GM13977 (cell line): Measurements from ENCODE around the gene LIMS2.

ENCODE experiments used
- DNase-seq: peaks from one replicate; pipeline ENCODE4 v3.0.0; 2012; ENCODE audit warnings: low spot score
- CTCF ChIP-seq: IDR thresholded peaks from 2 replicates; pipeline ENCODE4 v1.5.1; 2012; ENCODE audit warnings: mild to moderate bottlenecking, control low read depth; ENCODE audit not compliant: insufficient read depth; ENCODE audit errors: extremely low read depth, missing control alignments
- in situ Hi-C: fragments of 300-500 bp; cut with MboI; formaldehyde crosslinking; loops from one replicate; pipeline ENCODE4 v1.12.0; 2022; ENCODE audit warnings: low sequenced_read_pairs, low pct_unique_long_range_greater_than_20kb, mixed read lengths, inconsistent platforms; ENCODE audit not compliant: unreplicated experiment

Gene LIMS2

DNA sequence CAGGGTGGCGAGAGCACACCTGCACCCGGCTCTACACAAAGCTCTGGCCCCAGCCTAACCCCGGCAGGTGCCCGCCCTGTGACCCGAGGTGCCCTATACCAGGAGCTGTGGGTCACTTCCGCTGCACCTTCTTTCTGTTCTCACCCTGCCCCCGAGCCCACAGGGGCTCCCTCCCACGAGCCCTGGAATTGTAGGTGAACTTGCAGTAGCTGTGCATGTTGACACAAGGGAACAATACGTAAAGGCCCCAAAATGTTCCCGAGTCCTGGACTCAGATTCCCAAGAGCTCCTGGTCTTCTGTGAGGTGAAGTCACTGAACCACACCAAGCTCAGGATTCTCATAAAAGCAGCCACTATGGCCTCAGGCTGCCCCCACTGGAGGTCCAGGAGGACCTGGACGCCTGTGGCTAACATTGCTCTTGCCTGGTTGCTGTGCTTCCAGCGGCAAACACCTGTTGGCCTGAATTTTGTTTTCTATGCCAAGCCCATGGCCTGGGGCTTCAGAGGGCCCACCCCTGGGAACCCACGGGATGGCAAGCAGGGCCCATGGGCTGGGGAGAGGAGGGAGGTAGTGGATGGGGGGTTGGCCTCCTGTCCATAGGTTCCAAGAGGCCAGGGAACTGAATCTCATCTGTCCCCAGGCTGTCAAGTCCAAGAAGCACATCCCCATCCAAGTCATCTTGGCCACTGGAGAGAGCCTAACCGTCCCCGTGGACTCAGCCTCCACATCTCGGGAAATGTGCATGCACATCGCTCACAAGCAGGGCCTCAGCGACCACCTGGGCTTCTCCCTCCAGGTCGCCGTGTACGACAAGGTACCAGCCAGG is 52.6 kb downstream of the LIMS2 start:
- no peak for DNase-seq
- in situ Hi-C loops: no loop called here
- TF ChIP-seq CTCF: no peak

- no peak for DNase-seq
- in situ Hi-C loops: no loop called here
- no peak for TF ChIP-seq CTCF
Measured at GRCh38 chr2:127621981-127622431, 53.3 kb downstream of the LIMS2 start.

DNA sequence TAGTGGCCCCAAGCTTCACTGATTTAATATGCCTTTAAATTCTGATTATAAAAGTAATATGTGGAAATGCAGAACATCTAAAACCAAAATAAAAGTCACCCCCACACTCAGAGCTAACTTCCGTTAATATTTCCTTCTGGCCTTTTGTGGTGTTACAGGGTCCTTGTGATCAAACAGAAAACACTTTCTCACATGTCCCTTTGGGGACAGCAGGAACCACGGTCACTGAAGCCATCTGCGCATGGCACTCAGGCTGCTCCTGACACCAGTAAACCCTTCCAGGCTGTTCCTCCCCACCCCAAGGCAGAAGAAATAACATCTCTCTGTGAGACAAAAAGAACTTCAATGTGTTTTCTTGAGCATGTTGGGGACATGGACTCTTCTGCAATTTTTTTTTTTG is 54.5 kb downstream of the LIMS2 start:
- peak; percentile 63 for DNase-seq
- in situ Hi-C loops: no loop called here
- no peak for TF ChIP-seq CTCF

DNA sequence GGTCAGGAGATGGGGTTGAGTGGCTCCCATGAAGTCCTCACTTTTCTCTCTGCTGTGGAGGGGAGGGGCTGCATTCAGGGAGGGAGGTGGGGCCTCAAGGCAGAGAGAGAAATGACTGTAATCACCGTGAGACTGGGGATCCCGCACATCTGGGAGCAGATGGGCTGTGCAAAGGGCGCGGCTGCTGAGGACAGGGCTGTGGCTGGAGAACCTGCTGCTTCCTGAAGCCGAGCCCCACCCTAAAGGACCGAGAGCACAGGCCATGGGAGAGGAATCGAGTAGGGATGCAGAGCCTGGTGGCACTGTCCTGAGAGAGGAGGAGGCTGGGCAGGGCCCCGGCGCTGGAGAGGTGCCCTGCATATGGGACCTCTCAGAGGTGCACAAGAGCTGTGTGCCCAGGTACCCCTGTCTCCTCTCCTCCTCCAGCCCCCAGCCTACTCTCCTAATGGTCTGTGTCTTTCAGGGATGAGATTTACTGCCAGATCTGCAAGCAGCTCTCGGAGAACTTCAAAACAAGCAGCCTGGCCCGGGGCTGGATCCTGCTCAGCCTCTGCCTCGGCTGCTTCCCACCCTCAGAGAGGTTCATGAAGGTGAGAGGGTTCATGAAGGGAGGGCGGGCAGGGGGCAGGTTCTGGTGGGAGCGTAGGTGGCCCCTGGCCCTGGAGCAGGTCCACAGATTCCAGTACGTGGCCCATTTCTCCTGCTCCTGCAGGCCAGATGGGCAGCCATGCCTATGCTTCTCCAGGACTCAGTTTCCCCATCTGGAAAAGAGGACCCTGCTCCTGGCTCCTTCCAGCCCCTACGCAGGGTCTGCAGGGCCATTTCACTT is 55.2 kb downstream of the LIMS2 start:
- in situ Hi-C loops: no loop called here
- no peak for TF ChIP-seq CTCF
- DNase-seq: peak; percentile 72

- DNase-seq: no peak
- in situ Hi-C loops: no loop called here
- TF ChIP-seq CTCF: no peak
Measured at GRCh38 chr2:127619203-127619590, 56.1 kb downstream of the LIMS2 start.

- in situ Hi-C loops: no loop called here
- no peak for DNase-seq
- no peak for TF ChIP-seq CTCF
Measured at GRCh38 chr2:127618551-127619202, 56.7 kb downstream of the LIMS2 start.
